COLO829 (cell line): Measurements from ENCODE around the gene CFAP210.
"Not testable (repeated sequence)": the region's sequence is repeated elsewhere in the genome, so short reads cannot be mapped to it uniquely, and the experiment has no call there.

Source experiments
- DNase-seq: peaks from one replicate; pipeline ENCODE4 v3.0.0; 2012; ENCODE audit warnings: low spot score

Gene CFAP210

GRCh38 chr2:169712791-169713227 lies 18.6 kb upstream of the CFAP210 start:
- DNase-seq = no peak

DNA sequence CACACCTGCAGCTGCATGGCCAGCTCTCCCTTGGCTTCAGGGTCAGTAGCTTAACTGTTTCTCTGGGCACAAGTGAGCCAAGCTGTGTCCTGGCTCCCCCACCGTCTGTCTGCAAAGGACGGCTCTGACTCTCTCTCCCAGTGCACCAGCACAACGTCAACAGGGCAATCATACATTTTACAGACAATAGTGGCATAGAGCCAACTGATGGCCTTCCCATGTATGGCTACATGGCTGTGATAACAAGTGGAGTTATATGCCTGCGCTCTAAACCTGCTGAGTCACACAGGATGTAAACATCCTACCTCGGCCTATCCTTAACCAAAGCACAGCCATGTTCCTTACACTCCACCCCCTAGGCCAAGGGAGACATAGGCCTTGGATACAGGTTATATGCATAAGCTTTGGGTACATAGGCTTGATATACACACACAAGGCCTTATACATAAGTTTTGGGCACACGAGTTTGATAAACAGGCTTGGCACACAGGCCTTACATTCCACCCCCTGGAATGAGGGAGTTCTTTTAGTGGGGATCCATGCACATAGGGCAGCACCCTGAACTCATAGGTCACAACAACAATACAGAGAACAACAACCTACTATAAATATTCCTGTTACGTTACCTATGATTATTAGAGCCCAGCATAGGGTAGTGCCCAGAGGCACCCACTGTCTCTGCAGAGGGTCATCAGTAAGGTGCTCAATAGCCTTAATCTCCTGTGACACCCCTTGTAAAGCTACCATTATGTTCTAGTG lies 17.7 kb upstream of the CFAP210 start:
- DNase-seq = no peak

DNA sequence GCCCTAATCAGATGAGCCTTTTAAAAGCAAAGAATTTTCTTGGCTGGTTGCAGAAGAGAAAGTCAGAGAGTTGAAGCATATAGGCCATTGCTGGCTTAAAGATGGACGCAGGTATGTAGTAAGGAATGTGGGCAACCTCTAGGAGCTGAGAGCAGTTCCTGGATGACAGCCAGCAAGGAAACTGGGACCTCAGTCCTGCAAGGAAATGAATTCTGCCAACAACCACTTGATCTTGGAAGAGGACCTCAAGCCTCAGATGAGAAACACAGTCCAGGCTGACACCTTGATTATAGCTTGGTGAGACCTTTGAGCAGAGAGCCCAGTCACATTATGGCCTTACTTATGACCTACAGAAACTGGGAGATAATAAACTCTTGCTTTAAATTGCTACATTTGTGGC lies 15.8 kb upstream of the CFAP210 start:
- no peak for DNase-seq

- DNase-seq = peak; percentile 46
Observed at GRCh38 chr2:169709331-169709730, 15.1 kb upstream of the CFAP210 start.

DNA sequence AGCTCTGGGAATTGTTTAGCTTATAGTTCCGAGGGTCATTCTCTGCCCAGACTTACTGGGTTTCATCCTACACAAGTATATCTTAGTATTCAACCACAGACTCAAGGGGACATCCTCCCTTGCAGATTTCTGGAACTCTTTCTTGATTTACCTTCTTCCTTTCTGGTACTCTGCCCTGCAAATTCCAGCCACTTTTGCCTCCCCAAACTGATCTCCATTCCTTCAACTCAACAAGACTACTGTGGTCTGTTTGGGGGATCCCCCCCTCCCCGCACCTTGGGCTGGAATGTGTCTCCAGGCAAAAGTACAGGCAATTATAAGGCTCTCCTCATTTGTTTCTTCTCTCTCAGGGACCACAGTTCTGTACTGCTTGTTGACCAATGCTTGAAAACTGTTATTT lies 13.4 kb upstream of the CFAP210 start:
- DNase-seq = no peak

DNA sequence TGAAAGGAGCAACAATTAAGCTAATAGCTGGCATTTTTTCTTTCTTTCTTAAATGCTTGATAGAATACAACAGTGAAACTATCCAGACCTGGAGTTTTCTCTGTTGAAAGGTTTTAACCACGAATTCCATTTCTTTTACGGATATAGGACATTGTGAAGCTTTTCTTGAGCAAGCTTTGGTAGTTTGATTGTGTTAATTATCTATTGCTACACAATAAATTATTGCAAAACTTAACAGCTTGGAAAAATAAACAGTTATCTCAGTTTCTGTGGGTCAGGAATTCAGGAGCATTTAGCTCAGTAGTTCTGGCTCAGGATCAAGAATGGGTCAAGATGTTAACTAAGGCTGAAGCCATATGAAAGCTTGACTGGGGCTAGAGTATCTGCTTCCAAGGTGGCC lies 11.7 kb upstream of the CFAP210 start:
- DNase-seq = no peak

DNA sequence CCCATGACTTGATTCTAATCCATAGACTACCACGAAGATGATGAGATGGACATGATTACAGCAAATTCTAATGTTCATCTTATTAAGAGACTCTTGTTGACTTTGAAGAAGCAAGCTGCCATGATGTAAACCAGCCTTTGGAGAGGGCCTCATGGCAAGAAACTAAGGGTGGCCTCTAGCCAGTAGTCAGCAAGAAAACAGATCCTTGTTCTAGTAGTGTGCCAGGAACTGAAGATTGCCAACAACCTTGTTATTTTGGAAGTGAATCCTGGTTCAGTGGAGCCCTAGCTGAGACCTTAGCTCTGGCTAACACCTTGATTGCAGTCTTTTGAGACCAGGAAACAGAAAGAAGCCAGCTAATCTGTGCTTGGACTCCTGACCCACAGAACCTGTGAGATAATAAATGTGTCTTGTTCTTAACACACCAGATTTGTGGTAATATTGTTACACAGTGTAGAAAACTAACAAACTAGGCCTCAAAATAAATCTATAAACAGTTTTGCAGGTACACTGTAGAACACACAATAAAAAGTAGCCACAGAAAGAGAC lies 10.0 kb upstream of the CFAP210 start:
- DNase-seq = no peak

- DNase-seq = no peak
Observed at GRCh38 chr2:169702996-169703395, 8.8 kb upstream of the CFAP210 start.

DNA sequence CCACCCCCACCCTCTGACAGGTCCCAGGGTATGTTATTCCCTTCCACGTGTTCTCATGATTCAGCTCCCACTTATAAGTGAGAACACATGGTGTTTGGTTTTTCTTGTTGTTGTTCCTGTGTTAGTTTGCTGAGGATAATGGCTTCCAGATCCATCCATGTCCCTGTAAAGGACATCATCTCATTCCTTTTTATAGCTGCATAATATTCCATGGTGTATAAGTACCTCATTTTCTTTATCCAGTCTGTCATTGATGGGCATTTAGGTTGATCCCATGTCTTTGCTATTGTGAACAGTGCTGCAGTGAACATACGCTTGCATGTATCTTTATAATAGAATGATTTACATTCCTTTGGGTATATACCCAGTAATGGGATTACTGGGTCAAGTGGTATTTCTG lies 5.0 kb upstream of the CFAP210 start:
- DNase-seq = not testable (repeated sequence)

DNA sequence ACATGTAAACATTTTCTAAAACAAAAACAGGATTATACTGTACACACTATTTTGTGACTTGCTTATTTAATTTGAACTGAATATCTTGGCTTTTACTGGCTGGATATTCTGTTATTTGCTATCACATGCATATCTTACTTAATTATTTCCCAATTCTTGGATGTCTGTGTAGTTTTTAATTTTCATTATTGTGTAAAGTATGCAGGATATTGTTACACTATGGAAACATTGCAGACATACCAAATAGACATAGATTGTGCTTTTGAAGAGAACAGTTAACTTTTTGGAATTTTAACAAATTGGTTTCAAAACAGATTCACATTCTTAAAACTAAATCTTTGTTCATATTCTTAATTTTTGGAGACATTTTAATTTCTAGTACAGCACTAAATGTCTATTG lies 2.2 kb upstream of the CFAP210 start:
- DNase-seq = no peak

DNA sequence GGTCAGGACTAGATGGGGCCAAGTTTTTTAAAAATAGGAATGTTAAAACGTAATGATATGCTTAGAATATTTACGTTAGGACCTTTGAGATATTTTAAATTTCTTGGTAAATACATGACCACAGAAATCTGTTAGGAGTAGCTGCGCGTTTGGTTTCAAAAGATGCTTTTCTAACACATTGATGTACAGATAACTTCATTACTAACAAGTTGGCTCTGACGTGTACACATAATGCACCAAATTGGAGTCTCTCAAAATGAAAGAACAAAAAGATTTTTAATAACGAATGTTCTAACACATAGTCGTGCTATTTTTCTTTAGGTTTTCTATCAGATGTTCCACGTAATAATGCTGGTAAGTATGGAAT lies 672 bp upstream of the CFAP210 start:
- no peak for DNase-seq

- no peak for DNase-seq
Observed at GRCh38 chr2:169693360-169693759, 845 bp downstream of the CFAP210 start.

DNA sequence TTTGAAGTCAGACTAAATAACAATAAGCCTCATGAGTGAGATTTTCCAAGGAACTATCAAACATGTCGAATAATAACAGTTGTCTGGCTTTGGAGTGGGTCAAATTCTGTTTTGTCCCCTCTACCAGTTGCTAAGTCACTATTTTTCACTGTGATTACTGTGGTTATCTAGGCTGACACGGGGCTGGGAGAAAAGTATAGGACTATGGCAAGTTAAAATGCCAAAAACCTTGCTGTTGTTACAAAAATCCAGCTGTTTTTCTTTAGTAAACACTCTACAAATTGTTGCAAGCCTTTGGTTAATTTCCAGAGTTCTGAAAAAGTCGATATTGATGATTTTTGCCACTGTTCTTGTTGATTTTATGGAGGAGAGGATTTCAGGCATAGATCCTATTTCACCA lies 1.5 kb downstream of the CFAP210 start:
- no peak for DNase-seq

- no peak for DNase-seq
Observed at GRCh38 chr2:169690958-169691357, 3.2 kb downstream of the CFAP210 start.

GRCh38 chr2:169687943-169688342 lies 6.3 kb downstream of the CFAP210 start:
- not testable (repeated sequence) for DNase-seq

GRCh38 chr2:169686825-169687224 lies 7.4 kb downstream of the CFAP210 start:
- not testable (repeated sequence) for DNase-seq

GRCh38 chr2:169684712-169685111 lies 9.5 kb downstream of the CFAP210 start:
- not testable (repeated sequence) for DNase-seq

- no peak for DNase-seq
Observed at GRCh38 chr2:169684135-169684565, 10.1 kb downstream of the CFAP210 start.

DNA sequence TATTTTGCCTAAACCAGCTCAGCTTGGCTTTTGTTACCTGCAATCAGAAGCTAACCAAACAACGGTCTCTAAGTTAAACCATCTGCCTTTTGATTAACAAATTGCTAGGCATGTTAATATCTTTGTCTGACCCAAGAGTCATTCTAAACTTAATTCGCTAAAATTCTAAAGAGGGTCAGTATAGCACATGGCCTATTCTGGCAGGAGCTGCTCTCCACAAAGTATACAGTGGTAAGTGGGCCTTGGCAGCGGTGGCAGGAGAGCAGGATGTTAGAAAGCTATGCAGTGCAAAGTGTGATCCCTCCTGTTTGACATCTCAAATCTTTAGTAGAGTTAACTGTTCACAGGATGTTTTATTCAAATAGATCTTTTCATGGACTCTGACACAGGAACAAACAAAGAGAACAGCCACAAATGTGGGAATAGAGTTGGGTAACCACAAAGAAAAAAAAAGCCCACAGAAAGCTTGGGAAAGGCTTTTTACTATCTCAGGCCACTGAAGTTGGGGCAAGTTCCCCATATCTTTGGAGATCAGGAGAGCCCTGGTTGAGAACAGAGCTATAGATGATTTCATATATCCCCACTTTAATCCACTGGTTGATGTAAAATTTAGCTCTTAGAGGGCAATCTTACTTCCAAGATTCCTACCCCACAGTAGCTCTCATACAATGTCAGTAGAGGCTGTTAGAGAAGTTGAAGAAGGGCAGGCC lies 10.6 kb downstream of the CFAP210 start:
- no peak for DNase-seq

DNA sequence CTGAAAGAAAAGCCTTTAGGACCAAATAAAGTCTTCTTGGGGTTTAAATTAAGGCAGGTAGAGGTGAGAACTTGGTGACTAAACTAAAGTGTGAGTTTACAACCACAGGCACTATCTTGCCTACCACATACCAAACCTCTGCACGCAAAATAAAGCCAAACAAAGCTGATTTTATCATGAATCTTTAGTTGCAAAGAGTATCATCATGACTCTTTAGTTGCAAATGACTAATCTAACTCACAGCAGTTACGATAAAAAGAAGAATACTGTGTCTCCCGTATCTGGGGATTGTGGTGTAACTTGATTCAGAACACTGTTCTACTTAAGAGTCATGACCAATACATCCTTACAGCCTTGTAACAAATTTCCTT lies 11.2 kb downstream of the CFAP210 start:
- DNase-seq = no peak

GRCh38 chr2:169676850-169677249 lies 17.4 kb downstream of the CFAP210 start:
- DNase-seq = no peak

- DNase-seq = no peak
Observed at GRCh38 chr2:169676357-169676756, 17.8 kb downstream of the CFAP210 start.

DNA sequence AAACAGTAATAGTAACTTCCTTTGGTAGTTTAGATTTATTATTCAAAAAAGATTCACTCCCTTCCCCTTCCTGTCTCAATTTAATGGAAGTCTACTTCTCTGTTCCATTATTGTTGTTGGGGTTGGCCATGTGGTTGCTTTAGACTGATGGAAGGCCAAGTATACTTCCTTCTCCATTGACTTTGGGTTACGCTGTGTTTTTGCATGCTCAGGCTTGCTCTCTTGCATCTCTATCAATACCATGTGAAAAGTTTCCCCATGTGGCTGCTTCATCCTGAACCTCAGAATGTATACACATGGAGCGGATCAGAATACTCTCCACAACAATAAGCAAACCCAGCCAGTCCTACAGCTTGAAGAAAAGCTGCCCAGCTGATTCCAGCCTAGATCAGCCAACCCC lies 20.3 kb downstream of the CFAP210 start:
- DNase-seq = no peak
